GM21528 (cell line): ENCODE results near the gene CNGB1.
"Not testable (repeated sequence)": the region's sequence is repeated elsewhere in the genome, so short reads cannot be mapped to it uniquely, and the experiment has no call there.

Experiments used
- ATAC-seq: cut with Tn5 transposase; IDR thresholded peaks from one replicate; pipeline ENCODE4 v1.9.1; 2021; ENCODE audit warnings: mild to moderate bottlenecking, moderate library complexity; ENCODE audit not compliant: unreplicated experiment, low FRiP score

CNGB1 gene

DNA sequence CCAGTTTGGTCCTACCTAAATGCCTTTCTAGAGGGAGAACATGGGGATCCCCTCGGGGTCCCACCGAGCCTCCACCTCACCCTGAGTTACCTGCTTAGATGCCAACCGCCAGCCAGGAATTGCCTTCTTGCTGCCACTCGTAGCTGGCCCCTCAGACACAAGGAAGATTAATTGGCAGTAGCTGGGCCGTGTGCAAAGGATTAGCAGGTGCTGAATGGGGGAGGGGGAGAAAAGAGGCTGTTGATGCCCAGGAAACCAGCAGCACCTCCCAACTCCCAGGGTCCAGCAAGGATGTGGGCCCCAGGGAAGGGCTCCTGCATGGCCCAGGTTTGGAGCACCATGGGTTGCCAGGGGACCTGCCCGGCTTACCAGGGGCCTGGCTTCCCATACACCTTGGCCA is at the start of gene CNGB1:
TSS of gene CNGB1 (minus strand) at position 159 of the 400 bp plus-strand sequence. CDS start 3,842 bp downstream, outside the sequence.
- ATAC-seq, result no peak

DNA sequence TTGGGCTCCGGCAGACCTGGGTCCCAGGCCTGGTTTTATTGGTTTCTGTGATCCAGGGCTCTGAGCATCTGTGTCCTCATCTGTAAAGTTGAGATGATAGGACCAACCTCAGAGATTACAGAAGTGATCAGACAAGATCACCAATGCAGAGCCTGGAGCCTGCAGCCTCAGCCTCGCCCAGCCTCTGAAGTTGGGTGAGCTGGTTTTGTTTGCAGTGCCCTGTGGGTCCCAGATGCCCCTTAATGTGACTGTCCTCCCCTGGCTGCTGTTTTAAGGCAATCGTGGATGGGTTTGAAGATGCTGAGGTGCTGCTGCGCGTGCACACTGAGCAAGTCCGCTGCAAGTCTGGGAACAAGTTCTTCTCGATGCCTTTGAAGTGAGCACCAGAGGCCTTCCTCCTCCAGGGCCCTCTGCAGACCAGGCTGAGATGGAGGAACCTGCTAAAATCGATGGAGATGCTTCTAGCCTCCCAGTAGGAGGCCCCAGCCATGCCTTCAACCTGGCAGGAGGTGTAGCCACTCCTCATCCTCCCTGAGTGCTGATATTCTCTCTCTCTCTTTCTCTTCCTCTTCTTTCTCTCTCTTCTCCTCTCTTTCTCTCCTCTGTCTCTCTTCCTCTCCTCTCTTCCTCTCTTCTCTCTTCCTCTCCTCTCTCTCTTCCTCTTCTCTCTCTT is 49.1 kb upstream of the CNGB1 start:
- ATAC-seq, result no peak

DNA sequence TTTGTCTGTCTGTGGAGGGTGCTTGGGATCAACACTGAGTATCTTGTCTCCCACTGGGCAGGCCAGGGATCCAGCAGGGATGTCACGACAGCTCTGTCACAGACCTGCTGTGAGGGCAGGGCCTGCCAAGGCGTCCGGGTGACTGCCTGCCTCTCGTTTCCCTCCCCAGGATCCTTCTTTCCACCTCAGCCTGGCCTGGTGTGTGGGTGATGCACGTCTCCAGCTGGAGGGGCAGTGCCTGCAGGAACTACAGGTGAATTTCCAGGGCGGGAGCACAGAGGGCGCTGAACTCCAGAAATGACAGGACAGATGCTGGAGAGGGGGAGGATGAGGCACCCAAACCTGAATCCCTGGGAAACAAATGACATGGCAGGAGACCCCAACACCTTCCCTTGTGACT is 47.9 kb upstream of the CNGB1 start:
- ATAC-seq, result no peak

DNA sequence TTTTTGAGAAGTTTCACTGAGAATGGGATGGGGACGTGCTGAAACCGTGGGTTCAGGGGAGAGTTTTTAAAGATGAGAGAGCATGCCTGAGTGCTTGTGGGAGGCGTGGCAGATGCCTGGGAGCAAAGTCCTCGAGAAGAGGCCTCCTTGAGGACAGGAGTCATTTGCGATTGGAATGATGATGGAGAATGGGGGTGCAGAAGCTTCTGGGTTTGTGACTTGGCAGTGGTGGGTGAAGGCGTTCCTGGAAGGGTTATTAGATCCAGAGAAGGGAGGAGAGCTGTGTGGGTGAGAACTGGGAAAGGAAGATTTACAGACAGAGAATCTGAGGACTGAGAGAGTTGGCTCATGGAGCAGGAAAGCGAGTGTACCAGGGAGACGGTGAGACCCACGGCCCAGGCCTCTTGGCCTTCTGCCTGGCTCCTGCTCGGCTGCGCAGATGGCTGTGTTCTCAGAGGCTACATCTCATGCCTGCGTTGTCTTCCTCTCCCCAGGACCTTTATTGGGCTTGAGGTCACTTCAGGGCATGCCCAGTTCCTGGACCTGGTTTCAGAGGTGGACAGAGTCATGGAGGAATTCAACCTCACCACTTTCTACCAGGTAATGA is 46.0 kb upstream of the CNGB1 start:
- no peak for ATAC-seq

DNA sequence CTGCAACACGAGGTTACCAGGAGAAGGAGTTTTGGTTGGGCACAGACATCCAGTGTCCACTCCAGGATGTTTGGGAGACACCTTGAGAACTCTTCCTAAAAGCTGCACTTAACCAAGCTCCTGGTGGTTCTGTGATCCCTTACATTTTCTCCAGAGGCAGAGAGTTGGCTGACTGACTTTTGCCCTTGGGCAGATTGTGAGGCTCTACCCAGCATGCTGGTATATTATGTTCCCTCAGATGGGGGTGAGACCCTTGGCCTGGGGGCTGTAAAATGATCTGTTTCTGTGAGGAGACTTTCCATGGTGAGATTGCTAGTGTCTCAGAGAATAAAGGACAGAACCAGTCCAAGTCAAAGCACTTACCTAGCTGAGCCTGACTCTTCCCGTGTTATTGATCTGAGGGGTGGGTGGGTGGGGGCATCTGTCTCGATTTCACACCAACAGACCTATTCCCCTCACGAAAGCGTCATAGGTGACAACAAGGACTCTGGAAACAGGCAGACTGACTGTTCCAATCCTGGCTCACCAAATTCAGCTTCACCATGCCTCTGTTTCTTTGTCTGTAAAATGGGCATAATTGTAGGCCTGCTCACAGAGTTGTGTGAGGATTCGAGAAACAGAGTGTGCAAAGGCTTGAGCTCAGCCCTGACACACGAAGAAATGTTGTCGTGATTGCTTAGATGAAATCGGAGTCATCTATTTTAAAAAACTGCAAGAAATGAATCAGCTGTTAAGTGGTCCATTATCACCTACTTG is 42.5 kb upstream of the CNGB1 start:
- no peak for ATAC-seq

DNA sequence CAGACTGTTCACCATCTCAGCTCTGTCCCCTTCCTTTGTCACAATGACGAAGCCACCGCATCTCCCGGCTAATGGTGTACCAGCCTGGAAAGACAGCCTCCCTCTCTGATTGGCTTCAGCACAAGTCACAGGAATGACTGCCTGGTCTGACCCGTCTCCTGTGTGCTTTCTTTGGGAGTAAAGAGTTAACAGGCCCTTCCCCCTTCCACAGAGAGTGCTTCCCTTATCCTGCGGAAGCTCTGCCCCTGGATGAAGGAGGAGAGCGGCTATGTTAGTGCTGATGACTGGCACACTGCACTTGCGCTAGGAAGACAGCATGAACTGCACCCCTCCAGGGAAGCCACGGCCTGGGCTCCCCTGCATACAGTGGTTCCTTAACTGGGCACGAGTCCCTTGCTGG is 41.6 kb upstream of the CNGB1 start:
- ATAC-seq, result no peak

DNA sequence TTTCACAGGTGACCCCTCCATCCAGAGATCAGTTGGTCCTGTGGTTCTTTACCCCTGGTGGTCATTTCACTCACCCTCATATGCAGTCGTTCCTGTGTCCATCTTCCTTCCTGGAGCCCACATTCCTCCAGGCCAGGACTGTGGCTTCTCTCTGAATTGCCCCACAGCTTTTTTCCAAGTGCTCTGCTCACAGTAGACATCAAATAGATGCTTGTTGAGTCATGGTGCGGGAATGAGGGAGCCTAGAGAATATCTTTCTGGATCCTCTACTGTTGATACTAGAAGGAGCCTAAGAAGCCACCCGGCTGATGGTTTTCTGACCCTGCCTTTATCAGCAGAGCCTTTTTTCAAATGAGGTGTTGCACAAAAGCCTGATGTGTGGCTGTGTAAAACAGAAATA is 40.7 kb upstream of the CNGB1 start:
- no peak for ATAC-seq

DNA sequence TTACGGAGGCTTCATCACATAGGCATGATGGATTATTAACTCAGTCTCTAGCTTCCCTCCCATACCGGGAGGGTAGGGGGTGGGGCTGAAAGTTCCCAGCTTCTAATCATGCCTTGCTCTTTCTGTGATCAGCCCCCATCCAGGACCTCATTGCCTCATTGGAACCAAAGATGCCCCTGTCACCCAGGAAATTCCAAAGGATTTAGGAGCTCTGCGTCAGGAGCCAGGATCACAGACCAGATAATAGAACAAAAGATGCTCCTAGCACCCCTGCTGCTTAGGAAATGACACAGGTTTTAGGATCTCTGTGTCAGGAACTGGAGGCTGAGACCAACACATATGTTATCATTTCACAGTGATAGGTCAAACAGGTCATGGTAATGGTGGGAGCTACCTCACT is 40.0 kb upstream of the CNGB1 start:
- ATAC-seq, result no peak

DNA sequence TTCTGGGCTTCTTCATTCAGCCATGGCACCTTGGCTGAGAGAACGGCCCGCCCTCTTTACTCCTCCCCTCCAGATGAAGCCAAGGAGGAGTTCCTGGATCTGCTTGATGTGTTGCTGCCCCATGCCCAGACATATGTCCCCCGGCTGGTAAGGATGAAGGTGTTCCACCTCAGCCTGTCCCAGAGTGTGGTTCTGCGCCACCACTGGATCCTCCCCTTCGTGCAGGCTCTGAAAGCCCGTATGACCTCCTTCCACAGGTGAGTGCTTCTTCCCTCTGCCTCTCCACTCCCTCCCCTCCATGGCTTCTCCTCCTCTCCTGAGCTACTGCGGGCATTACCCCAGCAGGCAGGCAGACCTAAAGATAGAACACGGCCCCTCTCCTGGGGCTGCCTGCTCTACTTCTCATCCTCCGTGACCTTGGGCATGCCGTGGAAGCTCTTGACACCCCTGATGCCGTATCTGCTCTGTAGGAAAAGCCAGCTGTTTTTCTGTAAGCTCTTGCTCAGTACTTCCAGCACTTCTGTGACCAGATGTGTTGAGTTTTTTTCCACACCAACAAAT is 39.0 kb upstream of the CNGB1 start:
- ATAC-seq, result no peak

DNA sequence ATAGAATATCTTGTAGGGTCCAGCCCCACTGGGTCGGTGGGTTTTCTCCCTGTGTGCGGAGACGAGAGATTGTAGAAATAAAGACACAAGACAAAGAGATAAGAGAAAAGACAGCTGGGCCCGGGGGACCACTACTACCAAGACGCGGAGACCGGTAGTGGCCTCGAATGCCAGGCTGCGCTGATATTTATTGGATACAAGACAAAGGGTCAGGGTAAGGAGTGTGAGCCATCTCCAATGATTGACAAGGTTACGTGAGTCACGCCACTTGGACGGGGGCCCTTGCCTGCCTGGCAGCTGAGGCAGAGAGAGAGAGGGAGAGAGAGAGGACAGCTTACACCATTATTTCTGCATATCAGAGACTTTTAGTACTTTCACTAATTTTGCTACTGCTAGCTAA is 33.8 kb upstream of the CNGB1 start:
- not testable (repeated sequence) for ATAC-seq

DNA sequence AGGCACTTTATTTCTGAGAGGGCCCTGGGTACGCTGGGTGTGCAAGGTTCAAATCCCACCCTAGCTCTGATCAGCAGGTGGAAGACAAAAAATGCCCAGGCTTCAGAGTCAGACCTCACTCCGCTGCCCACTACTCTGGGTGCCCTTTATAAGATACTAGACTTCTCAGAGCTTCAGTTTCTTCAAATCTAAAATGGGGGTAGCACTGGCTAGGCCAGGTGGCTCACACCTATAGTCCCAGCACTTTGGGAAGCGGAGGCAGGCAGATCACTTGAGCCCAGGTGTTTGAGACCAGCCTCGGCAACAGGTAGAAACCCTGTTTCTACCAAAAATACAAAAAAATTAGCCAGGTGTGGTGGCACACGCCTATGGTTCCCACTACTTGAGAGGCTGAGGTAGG is 32.0 kb upstream of the CNGB1 start:
- no peak for ATAC-seq

DNA sequence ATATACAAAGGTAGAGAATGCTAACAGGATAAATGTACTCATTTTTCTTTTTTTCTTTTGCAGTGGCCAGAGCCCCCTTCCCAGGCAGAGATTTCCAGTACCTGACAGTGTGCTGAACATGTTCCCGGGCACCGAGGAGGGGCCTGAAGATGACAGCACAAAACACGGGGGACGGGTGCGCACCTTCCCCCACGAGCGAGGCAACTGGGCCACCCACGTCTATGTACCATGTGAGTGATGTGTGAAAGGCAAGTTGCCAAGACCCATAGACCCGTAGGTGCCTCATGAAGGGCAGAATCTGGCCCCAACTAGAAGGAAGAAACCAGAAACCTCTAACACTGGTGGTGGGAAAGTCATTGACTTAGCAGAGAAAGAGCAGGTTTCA is 31.5 kb upstream of the CNGB1 start:
- no peak for ATAC-seq

DNA sequence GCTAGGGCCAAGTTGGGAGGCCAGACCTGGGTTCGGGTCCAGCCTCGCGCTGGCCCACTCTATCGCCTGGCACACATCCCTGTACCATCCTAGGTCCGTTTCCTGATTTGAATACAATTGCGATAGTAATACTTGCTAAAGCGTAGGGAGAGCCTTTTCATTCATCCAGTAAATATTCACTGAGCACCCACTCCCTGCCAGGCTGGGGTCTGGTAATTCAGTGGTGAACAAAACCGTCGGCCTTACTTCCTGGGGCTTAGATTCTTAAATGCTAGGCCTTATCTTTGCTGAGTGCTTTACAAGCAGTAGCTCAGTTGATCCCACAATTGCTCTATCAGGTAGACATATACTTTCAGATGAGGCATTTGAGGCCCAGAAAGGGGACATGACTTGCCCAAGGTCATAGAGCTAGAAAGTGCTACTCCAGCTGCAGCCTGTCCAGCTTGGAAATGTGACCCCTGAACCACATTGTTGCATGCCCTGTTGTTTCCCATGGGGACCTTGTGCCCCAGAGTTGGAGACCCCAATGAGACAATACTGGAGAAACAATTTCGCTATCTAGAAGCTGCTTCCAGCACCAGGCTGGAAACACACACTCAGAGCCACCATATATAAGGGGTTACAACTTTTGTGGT is 31.0 kb upstream of the CNGB1 start:
- ATAC-seq, result no peak

DNA sequence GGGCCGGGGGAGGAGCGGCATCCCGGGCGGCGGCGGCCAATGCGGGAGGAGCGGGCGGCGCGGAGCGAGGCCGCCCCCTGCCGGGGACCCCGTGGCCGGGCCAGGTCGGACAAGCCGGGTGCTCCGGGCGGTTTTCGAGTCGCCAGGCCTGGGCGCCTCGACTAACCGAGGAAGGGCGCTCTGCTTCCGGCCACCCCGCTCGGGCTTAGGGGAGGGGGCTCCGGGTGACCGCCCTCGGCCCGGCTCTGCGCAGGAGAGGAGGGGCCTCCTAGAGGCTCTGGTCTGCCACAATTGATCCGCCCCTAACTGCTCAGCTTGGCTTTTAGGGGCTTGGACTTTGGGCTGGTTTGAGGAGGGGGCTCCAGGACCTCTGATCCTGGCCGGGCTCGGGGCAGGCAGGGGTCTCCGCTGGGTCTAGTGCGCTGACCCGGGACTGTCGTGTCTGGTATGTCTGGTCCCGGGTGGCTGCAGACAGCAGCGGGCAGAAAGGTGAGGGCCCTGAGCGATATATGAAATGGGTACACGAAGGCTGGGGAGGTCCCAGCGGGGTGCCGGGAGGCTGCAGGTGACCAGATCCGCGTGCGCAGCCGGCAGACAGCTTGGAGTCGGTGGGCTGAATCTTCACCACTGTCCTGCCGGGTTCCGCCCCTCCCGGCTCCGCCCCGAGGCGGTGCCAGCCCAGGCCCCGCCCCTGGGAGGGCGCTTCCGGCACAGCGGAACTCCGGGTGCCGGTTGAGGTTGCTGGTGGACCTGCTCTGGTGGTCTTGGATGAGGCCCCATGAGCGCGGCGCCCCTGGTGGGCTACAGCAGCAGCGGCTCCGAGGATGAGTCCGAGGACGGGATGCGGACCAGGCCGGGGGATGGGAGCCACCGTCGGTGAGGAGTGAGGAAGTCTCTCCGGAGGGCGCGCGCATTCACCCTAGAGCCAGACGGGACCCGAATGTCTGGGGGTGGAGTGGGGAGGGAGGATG is 30.1 kb upstream of the CNGB1 start, which contains the start of gene USB1:
TSS of gene USB1 (plus strand) at position 702 of the 971 bp plus-strand sequence. CDS start at position 779, 77 bp downstream.
- peak; percentile 79 for ATAC-seq

DNA sequence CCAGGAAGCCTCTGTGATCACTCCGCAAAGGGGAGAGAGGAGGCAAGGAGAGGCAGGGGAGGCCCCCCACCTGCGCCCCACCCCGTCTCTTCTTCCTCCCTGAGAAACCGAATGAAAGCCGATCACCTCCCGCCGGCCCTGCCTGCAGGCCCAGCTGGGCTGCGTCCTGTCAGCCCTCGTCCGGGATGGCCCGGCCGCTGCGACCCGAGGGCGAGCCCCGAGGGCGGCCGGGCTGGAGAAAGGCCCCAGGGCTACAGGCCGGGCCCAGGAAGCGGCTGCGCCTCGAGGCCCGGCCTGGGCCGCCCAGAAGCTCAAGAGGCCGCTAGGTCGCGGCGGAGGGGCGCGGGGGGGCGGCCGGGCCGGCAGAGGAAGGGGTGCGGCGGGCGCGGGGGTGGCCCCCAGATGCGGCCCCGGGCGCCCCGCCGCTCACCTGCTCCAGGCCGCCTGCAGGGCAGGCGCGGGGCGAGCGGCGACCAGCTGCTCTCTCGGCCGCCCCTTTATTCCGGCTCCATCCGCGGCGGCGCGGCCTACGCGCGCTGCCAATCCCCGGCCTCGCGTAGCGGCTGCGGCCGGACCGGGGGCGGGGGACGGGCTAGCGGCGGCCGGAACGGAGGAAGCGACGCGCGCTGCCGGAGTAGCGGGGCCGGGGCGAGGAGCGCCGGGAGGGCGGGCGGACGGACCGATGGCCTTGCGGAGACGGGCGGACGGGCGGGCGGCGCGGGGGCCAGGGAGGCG is 29.2 kb upstream of the CNGB1 start, which contains the start of gene ZNF319:
TSS of gene ZNF319 (minus strand) at position 702 of the 735 bp plus-strand sequence. CDS start 2,407 bp downstream, outside the sequence.
- peak; percentile 22 for ATAC-seq

DNA sequence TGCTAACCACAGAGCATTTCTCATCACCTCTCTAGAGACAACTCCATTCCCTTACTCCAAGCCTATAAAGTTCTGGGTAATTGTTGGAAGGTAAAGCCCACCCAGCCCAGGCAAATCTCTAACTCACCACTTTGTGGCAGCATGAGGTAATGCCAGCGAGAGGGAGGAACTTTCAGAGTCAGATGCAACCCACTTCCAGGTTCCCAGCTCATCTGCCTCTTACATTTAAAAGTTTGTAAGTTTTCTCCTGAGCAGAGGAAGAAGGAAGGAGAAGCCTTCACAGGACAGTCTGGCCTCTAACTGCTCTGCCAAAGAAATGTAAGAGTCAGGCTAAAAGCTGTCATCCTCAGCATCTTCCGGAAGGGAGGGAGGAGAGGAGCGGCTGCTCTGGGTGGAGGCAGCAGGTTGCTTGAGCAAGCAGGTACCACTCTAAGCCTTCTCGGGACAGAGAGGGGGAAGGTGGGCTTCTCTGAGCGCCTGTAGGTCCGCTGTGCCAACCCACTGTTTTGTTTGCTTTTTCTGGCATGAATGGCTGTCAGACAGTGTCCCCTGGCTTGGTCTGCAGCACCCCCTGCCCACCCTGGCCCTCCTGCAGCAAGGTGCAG is 28.5 kb upstream of the CNGB1 start:
- no peak for ATAC-seq

DNA sequence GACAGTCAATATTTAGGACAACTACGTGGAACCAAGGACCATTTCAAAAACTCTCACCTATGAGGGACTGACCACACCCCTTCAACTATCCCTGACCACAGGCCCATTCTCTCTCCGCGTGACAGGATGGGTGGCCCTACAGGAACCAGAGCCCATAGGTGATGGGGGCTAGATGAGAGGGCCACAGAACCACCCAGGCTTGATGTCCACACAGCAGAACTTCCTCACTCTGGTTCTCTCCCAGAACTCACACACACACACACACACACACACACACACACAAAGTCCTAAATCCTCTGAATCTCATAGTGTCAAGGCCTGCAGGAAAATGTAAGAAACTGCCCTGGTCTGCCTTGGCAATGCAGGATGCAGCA is 28.1 kb upstream of the CNGB1 start:
- ATAC-seq, result no peak

DNA sequence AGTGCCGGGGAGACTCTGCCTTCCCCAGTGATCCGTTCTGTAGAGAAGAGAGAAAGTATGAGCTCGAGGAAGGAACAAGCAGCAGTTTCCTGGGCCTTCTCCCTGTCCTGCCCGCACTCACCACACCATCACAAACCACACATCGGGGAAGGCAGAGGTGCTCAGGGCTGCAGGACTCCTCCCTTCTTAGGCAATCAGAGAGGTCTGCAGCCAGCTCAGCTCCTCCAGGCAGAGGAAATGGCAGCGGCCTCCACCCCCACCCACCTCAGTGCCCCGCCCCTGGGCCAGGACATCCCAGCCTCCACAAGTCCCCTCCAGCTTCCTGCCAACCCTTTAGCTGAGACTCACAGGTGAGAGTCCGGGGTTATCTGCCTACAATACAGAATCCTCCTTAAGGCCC is 27.6 kb upstream of the CNGB1 start:
- no peak for ATAC-seq
